WTC11 (cell line): ENCODE data around the gene ERLEC1. TPM values are rescaled to one million over a fixed set of nuclear protein-coding genes. Genes with fewer than 3 reads are reported as not detected.

Experiments
- ATAC-seq: fragments of 200-7000 bp; cut with Tn5 transposase; 2 replicates; pipeline ENCODE4 v1.10.0; 2021; ENCODE audit warnings: mild to moderate bottlenecking, moderate library complexity
- CTCF ChIA-PET: fragments of 300-600 bp; sonication (Branson Sonifier 250); formaldehyde crosslinking; loops from one replicate; lab custom pipeline; 2021; ENCODE audit warnings: antibody characterized with exemption; lab: Charles Lee
- POLR2A ChIA-PET: fragments of 350-600 bp; sonication (Branson Sonifier 250); formaldehyde crosslinking; loops from one replicate; lab custom pipeline; 2021; ENCODE audit warnings: antibody characterized with exemption; lab: Charles Lee
- DNase-seq: peaks from one replicate; pipeline ENCODE4 v3.0.0; 2021; ENCODE audit warnings: low spot score
- H3K27ac Mint-ChIP-seq: 2 replicates; pipeline ENCODE4 v1.8.0; 2021; ENCODE audit warnings: mixed read lengths
- H3K27me3 Mint-ChIP-seq: 2 replicates; pipeline ENCODE4 v1.8.0; 2021; ENCODE audit warnings: low read depth, mild to moderate bottlenecking, moderate library complexity, mixed read lengths
- H3K36me3 Mint-ChIP-seq: 2 replicates; pipeline ENCODE4 v1.8.0; 2021; ENCODE audit warnings: mixed read lengths
- H3K4me1 Mint-ChIP-seq: 2 replicates; pipeline ENCODE4 v1.8.0; 2022; ENCODE audit warnings: mixed read lengths
- H3K4me3 Mint-ChIP-seq: 2 replicates; pipeline ENCODE4 v1.8.0; 2021; ENCODE audit warnings: mild to moderate bottlenecking, moderate library complexity, mixed read lengths
- H3K9me3 Mint-ChIP-seq: 2 replicates; pipeline ENCODE4 v1.8.0; 2021; ENCODE audit warnings: mixed read lengths
- AFF4 ChIP-seq: sonication (generic); formaldehyde crosslinking; IDR thresholded peaks from 2 replicates; pipeline ENCODE4 v1.8.1; 2023; ENCODE audit warnings: mild to moderate bottlenecking, missing genetic modification reagents, borderline replicate concordance
- ATF2 ChIP-seq: sonication (generic); formaldehyde crosslinking; IDR thresholded peaks from 2 replicates; pipeline ENCODE4 v1.8.1; 2022; ENCODE audit warnings: low read depth, missing genetic modification reagents, borderline replicate concordance
- ATF6 ChIP-seq: sonication (generic); formaldehyde crosslinking; IDR thresholded peaks from 2 replicates; pipeline ENCODE4 v1.8.1; 2023; ENCODE audit warnings: mild to moderate bottlenecking, missing genetic modification reagents
- CDX4 ChIP-seq: fragments of 250-450 bp; sonication (Bioruptor Pico); IDR thresholded peaks from 2 replicates; pipeline ENCODE4 v1.9.0; 2021; ENCODE audit warnings: moderate library complexity, mild to moderate bottlenecking, inconsistent platforms, borderline replicate concordance
- ETV6 ChIP-seq: sonication (generic); formaldehyde crosslinking; IDR thresholded peaks from 2 replicates; pipeline ENCODE4 v1.8.1; 2022; ENCODE audit warnings: mild to moderate bottlenecking, missing genetic modification reagents
- HMGA2 ChIP-seq: fragments of 250-450 bp; sonication (Bioruptor Pico); IDR thresholded peaks from 2 replicates; pipeline ENCODE4 v1.4.0; 2021; ENCODE audit warnings: mild to moderate bottlenecking, moderate library complexity
- IRF1 ChIP-seq: sonication (generic); formaldehyde crosslinking; IDR thresholded peaks from 2 replicates; pipeline ENCODE4 v1.8.0; 2023; ENCODE audit warnings: missing genetic modification reagents
- KAT7 ChIP-seq: sonication (generic); formaldehyde crosslinking; IDR thresholded peaks from 2 replicates; pipeline ENCODE4 v1.8.1; 2023; ENCODE audit warnings: missing genetic modification reagents, mild to moderate bottlenecking, borderline replicate concordance
- MAX ChIP-seq: sonication (generic); formaldehyde crosslinking; IDR thresholded peaks from 2 replicates; pipeline ENCODE4 v1.8.0; 2022; ENCODE audit warnings: mild to moderate bottlenecking, missing genetic modification reagents
- NFE2L1 ChIP-seq: sonication (generic); formaldehyde crosslinking; IDR thresholded peaks from 2 replicates; pipeline ENCODE4 v1.8.1; 2023; ENCODE audit warnings: missing genetic modification reagents
- NR1H2 ChIP-seq: sonication (generic); formaldehyde crosslinking; IDR thresholded peaks from 2 replicates; pipeline ENCODE4 v1.9.0; 2021; ENCODE audit warnings: mild to moderate bottlenecking, moderate library complexity, missing genetic modification reagents
- SOX15 ChIP-seq: fragments of 250-450 bp; sonication (Bioruptor Pico); IDR thresholded peaks from 2 replicates; pipeline ENCODE4 v1.9.0; 2021; ENCODE audit warnings: mild to moderate bottlenecking
- ZBTB21 ChIP-seq: sonication (generic); formaldehyde crosslinking; IDR thresholded peaks from 2 replicates; pipeline ENCODE4 v1.8.1; 2023; ENCODE audit warnings: mild to moderate bottlenecking, missing genetic modification reagents, borderline replicate concordance
- ZMAT4 ChIP-seq: fragments of 250-450 bp; sonication (Bioruptor Pico); IDR thresholded peaks from 2 replicates; pipeline ENCODE4 v1.9.0; 2021; ENCODE audit warnings: mild to moderate bottlenecking
- ZNF263 ChIP-seq: sonication (generic); formaldehyde crosslinking; IDR thresholded peaks from 2 replicates; pipeline ENCODE4 v1.8.1; 2022; ENCODE audit warnings: low read depth, mild to moderate bottlenecking, moderate library complexity, missing genetic modification reagents
- ZNF396 ChIP-seq: fragments of 250-450 bp; sonication (Bioruptor Pico); IDR thresholded peaks from 2 replicates; pipeline ENCODE4 v1.8.0; 2021; ENCODE audit warnings: mild to moderate bottlenecking, moderate library complexity, borderline replicate concordance
- ZNF423 ChIP-seq: fragments of 250-450 bp; sonication (Bioruptor Pico); IDR thresholded peaks from 2 replicates; pipeline ENCODE4 v2.1.2; 2022; ENCODE audit warnings: mild to moderate bottlenecking, moderate library complexity
- total RNA-seq: library from RNA; stranded (reverse); gene quantifications from 3 replicates; pipeline ENCODE4 v1.2.3, GENCODE V29; 2021

Gene ERLEC1
- total RNA-seq, 1 experiment from 2014 or later = 26.5 TPM

GRCh38 chr2:53865962-53866361, 79.1 kb downstream of the ERLEC1 start:
- ChIA-PET CTCF (no interaction called here), POLR2A (no interaction called here)
- Mint-ChIP-seq H3K4me1 (peaks cover 1% of the 10 kb centered on the region), H3K27me3 (no peaks in the 10 kb centered on the region), H3K27ac (no peak overlapping the region), H3K36me3 (peaks cover 31% of the 10 kb centered on the region), H3K9me3 (no peaks in the 10 kb centered on the region), H3K4me3 (no peak overlapping the region)
- no peak for ATAC-seq
- no peak for DNase-seq
- TF ChIP-seq HMGA2 (no peak), AFF4 (CRISPR knock-in tag) (no peak), ZNF423 (CRISPR knock-in tag) (no peak), SOX15 (CRISPR knock-in tag) (no peak), CDX4 (CRISPR knock-in tag) (no peak)

GRCh38 chr2:53867169-53867568, 80.3 kb downstream of the ERLEC1 start:
- POLR2A ChIA-PET = interaction anchor here (0.6 kb wide), 1 partner anchor 11 kb away, joined by 3 read pairs; no protein-coding TSS in a partner anchor
- ATAC-seq (no peak), DNase-seq (no peak)
- Mint-ChIP-seq H3K27ac (no peak overlapping the region), H3K9me3 (no peaks in the 10 kb centered on the region), H3K4me1 (no peaks in the 10 kb centered on the region), H3K27me3 (no peaks in the 10 kb centered on the region), H3K4me3 (no peak overlapping the region), H3K36me3 (peaks cover 31% of the 10 kb centered on the region)
- CTCF ChIA-PET = interaction anchor here (0.6 kb wide), 1 partner anchor 1717 kb away, joined by 3 read pairs; no protein-coding TSS in a partner anchor
- TF ChIP-seq IRF1 (CRISPR knock-in tag) = no peak
- no peak for TF ChIP-seq ZBTB21 (CRISPR knock-in tag)
- TF ChIP-seq NR1H2 (CRISPR knock-in tag) = no peak
- no peak for TF ChIP-seq MAX (CRISPR knock-in tag)
- no peak for TF ChIP-seq ETV6 (CRISPR knock-in tag)
- TF ChIP-seq KAT7 = no peak
- TF ChIP-seq ZMAT4 (CRISPR knock-in tag) = no peak
- TF ChIP-seq ZNF263 (CRISPR knock-in tag) = no peak
- no peak for TF ChIP-seq ATF6 (CRISPR knock-in tag)
- TF ChIP-seq NFE2L1 (CRISPR knock-in tag) = no peak
- TF ChIP-seq ZNF396 = no peak
- TF ChIP-seq ATF2 (CRISPR knock-in tag) = no peak
- TF ChIP-seq ZNF423 (CRISPR knock-in tag) = no peak
